HG02970 (cell line): ENCODE measurements around the gene ELMO2.
A peak's percentile ranks its signal among the peaks of the same experiment; 100 is the strongest.

Experiments
- ATAC-seq: cut with Tn5 transposase; IDR thresholded peaks from one replicate; pipeline ENCODE4 v1.9.1; 2021; ENCODE audit warnings: mild to moderate bottlenecking, moderate library complexity, moderate number of reproducible peaks; ENCODE audit not compliant: unreplicated experiment, low FRiP score

Gene ELMO2

GRCh38 chr20:46367967-46368901 lies 38.2 kb downstream of the ELMO2 start:
- ATAC-seq, result no peak

DNA sequence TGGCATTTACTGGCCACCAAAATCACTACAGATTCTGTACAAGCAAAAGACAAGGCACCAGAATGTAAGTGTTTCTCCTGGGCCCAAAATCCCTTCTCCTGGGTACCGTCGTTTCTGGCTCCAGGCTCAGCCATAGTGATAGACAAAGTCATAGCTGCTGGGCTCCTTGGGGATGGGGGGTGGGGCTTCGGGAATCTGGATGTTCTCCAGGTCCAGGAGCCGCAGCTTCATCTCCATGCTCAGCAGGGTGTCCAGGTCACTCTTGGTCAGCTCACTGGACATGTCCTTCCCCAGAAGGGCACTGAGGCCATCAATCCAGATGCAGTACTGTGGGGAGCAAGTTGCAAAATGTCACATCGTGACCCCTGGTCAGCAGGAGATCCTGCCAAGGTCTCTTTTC lies 39.2 kb downstream of the ELMO2 start:
- no peak for ATAC-seq

GRCh38 chr20:46366826-46367225 lies 39.6 kb downstream of the ELMO2 start:
- ATAC-seq, result no peak

- ATAC-seq, result no peak
These were observed 40.8 kb downstream of the ELMO2 start for GRCh38 chr20:46365487-46366220.

DNA sequence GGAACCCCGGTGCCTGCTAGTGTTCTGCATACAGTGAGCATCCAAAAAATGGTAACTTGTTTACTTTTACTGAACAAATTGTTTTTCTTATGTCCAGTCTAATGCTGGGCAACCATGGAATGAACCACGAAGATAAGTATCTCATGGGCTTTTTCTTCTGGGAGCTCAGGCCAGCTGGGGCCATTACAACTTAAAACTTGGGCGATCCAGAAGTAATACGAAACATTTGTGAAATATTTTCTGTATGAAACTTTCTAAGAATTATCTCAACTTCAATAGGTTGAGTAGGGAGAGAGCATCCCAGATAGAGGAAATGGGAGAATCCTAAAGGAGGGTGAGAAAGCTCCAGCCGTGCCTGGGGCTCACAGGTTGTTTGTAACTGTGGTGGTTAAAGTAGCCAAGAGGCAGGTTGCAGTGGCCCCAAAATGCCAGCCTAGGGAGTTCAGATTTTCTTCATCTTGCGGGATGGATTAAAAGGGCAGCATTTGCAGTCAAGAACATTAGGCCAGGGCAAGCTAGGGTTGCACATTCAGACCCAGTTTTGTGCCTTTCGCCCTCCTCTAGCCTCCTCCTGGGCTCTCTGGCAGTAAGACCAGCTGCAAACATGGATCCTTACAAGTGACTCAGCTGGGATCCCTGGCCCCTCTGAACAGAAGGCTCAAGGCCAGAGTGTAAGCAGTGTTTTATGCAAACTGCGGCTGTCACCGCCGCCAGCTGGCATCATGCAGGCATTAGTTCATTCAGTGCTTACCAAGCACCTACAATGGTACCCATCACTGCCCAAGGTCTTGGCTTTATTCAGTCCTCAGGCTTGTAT lies 41.5 kb downstream of the ELMO2 start:
- ATAC-seq, result no peak

GRCh38 chr20:46363874-46364669 lies 42.3 kb downstream of the ELMO2 start:
- peak; percentile 75 for ATAC-seq

GRCh38 chr20:46362921-46363867 lies 43.2 kb downstream of the ELMO2 start:
- ATAC-seq, result peak; percentile 24

- no peak for ATAC-seq
These were observed 44.6 kb downstream of the ELMO2 start for GRCh38 chr20:46361811-46362210.

- ATAC-seq, result no peak
These were observed 45.0 kb downstream of the ELMO2 start for GRCh38 chr20:46361381-46361780.

DNA sequence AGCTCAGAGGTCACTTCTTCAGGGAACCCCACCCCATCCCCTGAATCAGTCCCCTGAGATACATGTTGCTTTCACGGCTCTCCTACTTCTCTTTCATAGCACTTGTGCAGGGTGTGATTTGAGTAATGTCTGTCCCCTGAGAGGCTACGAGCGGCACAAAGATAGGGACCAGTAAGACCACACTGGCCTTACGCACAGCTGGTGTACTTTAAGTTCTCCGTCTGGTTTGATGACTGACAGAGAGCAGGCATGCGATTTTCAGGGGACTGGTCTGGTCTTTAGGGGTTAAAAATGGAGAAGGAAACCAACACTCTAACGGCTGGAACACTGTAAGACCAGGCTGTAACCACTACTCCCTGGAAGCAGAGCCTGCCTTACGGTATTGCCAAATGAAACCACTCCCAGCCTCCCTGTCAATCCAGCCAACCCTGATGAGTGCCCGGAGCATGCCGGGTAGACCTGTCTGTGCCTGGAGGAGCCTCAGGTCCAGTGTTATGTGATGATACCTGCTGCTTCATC lies 47.1 kb downstream of the ELMO2 start:
- no peak for ATAC-seq

DNA sequence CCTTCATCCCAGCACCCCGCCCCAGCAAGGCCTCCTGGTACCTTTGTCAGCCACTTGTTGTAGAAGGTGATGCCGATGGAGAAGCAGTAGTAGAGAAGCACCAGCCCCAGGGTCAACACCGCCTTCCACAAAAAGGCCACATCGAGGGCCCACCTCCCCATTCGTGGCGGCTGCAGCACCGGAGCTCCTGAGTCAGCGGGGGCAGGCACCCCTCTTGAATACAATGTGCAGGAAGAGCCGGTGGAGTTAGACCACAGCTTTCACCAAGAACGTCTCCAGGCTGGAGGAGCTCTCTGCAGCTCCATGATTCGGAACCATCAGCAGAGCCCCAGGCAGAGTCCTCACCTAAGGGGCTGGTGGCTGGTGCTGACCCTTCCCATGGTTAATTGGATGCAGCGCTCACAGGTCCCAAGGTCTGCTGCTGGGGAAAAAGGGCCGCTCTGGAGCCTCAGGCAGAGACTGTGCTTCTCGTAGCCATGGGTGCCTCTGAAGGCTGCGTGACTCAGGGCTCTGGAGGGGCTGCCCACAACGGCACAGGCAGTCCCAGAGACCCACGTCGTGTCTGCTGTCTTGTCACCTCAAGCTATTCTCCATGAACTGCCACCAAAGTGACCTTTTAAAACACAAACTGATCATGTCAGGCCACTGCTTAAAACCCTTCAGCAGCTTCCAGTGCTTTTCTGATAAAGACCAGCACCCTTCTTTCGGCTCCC lies 47.9 kb downstream of the ELMO2 start:
- ATAC-seq, result no peak

DNA sequence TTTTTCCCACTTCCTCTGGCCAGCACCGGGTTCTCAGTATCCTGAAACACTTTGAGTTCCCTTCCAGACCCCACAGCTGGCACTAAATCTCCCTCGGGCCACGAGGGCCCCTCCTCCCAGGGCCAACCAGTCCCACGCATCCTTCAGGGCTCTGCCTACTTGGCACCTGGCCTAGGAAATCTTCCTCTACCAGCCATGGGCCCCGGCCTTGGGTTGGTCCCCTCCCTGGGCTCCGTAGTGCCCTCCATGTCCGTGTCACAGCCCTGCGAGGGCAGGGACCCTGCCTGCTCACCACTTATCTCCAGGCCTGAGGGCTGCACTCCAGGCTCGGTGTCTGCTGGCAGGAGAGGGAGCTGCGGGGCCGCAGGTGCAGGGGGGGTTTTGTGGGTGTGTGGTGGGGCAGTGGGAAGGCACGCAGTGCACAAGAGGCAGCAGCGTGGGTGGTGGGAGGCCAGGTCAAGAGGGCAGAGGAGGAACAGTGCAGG lies 49.3 kb downstream of the ELMO2 start:
- no peak for ATAC-seq

DNA sequence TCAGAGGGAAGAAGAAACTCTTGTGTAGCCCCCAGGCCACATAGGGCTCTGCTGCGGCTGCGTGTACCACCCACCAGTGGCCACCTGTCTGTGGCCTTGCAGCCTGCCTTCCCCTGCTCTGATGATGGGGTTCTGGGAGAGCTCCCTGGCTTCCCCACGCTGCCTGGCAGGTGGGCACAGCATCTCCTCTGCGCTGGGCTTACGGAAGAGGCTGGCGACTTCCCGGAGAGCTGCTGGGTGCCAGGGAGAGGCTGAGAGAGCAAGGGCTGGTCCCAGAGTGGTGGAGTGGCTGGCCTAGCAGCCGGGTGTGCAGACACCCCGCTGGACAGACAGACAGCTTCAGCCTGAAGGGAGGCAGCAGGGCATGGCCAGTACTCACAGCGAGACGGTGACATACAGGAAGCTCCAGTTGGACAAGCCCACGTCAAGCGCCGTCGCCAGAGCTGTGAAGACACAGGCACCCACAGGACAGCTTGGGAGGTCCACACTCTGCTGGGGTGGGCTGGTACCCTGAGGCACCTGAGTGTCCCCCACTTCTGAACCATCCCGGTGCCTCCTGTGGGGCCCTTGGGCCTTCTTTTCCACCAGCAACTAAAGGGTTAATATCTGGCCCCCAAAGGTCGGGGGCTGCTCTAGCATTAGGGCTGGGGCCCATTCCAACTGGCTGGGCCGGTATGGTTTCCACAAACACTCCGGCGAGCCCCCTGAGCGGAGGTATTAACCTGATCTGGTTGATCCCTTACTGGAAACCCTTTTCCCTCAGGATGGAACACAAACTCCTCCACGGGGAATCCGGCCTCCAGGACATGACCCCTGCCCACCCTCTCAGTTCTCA lies 50.0 kb downstream of the ELMO2 start:
- ATAC-seq, result no peak

- ATAC-seq, result no peak
These were observed 50.6 kb downstream of the ELMO2 start for GRCh38 chr20:46355778-46356177.

DNA sequence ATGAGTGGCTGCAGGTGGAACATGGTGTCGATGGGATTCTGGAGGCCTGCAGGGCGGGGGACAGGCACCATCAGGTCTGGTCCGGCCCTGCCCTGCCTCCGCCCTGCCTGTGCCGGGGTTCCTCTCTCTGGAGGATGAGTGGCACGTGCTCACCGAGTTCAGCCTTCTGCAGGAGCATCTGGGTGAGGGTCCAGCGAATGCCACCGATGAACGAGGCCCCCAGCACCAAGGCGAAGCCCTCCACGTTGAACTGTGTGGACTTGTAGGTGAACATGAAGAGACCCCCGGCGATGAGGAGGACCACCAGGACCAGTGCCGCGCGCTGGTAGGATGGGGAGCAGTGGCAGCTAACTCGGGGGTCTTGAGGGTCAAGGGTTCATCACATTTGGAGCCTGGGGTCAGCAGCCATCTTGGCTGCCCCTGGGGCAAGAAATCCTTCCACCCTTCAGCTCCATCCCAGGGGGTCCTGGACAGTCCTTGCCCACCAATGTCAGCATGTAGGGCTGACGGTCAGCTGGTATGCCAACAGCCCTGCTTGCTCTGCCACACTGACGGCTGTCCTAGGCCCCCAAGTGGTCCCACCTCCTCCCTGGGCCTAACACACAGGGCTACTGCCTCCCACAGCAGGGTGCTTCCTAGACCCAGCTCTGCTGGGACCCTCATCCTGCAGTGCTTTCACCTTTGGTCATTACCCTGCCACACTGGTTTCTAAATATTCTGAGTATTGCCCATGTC lies 51.3 kb downstream of the ELMO2 start:
- ATAC-seq, result no peak

- no peak for ATAC-seq
These were observed 52.2 kb downstream of the ELMO2 start for GRCh38 chr20:46354207-46354555.
